ENCODE results near the gene HLTF. TPM values are rescaled to one million over a fixed set of nuclear protein-coding genes. Genes with fewer than 3 reads are reported as not detected.
A peak's percentile ranks its signal among the peaks of the same experiment; 100 is the strongest.

HLTF gene
- total RNA-seq, 3 donors from 2014 or later (not counting 1 experiment from before 2014, with no cell fraction given) = 15.0 to 19.0 (median 18.3) TPM

DNA sequence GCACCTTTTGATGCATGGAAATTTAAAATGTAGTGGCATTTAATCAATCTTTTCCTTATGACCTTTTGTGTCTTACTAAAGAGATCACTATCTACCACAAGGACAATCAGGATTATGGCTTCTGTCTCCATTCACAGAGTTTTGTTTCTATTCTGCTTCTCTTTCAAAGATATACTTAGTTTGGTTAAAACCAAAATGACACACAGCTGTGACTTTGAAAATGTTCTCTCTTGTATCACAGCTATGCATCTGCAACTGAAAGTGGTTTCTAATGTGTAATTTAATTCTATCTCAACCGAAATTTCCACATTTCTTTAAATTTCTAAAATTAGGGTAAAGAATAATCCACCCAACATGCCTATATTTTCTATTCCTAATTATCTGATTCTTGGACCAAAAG is 27.7 kb downstream of the HLTF start:
- Histone ChIP-seq H3K27ac (ENCODE audit: low read length) (no peak overlapping the region), H3K27me3 (ENCODE audit: control insufficient read depth, insufficient read depth, low read length) (no peaks in the 10 kb centered on the region), H3K4me1 (ENCODE audit: control insufficient read depth, insufficient read depth, low read length) (no peaks in the 10 kb centered on the region), H3K36me3 (ENCODE audit: control insufficient read depth, insufficient read depth, low read length) (peaks cover 35% of the 10 kb centered on the region), H3K4me3 (ENCODE audit: low read length) (no peak overlapping the region), H3K9me3 (ENCODE audit: control insufficient read depth, insufficient read depth, low read length) (no peaks in the 10 kb centered on the region)
- H3K9me3 Mint-ChIP-seq = no peaks in the 10 kb centered on the region
- peaks cover 25% of the 10 kb centered on the region for H3K36me3 Mint-ChIP-seq
- TF ChIP-seq, protein P1, sequence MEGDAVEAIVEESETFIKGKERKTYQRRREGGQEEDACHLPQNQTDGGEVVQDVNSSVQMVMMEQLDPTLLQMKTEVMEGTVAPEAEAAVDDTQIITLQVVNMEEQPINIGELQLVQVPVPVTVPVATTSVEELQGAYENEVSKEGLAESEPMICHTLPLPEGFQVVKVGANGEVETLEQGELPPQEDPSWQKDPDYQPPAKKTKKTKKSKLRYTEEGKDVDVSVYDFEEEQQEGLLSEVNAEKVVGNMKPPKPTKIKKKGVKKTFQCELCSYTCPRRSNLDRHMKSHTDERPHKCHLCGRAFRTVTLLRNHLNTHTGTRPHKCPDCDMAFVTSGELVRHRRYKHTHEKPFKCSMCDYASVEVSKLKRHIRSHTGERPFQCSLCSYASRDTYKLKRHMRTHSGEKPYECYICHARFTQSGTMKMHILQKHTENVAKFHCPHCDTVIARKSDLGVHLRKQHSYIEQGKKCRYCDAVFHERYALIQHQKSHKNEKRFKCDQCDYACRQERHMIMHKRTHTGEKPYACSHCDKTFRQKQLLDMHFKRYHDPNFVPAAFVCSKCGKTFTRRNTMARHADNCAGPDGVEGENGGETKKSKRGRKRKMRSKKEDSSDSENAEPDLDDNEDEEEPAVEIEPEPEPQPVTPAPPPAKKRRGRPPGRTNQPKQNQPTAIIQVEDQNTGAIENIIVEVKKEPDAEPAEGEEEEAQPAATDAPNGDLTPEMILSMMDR (IDR thresholded peaks at IDR 0.05) = no peak
- no peaks in the 10 kb centered on the region for H3K4me1 Mint-ChIP-seq
- DNase-seq = no peak
- H3K27me3 Mint-ChIP-seq (ENCODE audit: low read depth in 2 of 2) = no peaks in the 10 kb centered on the region
- H3K27ac Mint-ChIP-seq = no peak overlapping the region
- no peak overlapping the region for H3K4me3 Mint-ChIP-seq
- intact Hi-C loops (cut with micrococcal nuclease) = no loop called here
- no CpG with 5 or more reads among the region's 1 CpG for WGBS (ENCODE audit: insufficient coverage)
- no peak for ATAC-seq

DNA sequence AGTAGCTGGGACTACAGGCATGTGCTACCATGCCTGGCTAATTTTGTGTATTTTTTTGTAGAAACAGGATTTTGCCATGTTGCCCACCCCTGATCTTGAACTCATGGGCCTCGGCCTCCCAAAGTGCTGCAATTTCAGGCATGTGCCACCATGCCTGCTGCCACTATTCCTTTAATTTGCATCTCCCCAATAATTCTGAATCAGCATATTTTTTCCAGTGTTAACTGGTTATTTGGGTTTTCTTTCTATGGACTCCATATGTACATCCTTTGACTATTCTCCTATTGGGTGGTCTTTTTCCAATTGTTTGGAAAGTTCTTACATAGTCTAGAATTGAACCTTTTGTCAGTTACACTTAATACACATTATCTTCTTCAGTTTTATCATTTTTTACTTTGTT is 28.1 kb downstream of the HLTF start:
- Mint-ChIP-seq H3K4me1 (no peaks in the 10 kb centered on the region), H3K36me3 (peaks cover 28% of the 10 kb centered on the region), H3K4me3 (no peak overlapping the region), H3K27ac (no peak overlapping the region), H3K9me3 (no peaks in the 10 kb centered on the region), H3K27me3 (ENCODE audit: low read depth in 2 of 2) (no peaks in the 10 kb centered on the region)
- no peaks in the 10 kb centered on the region for H3K27me3 ChIP-seq (ENCODE audit: control insufficient read depth, insufficient read depth, low read length)
- H3K36me3 ChIP-seq (ENCODE audit: control insufficient read depth, insufficient read depth, low read length) = peaks cover 36% of the 10 kb centered on the region
- WGBS (ENCODE audit: insufficient coverage) = 100% methylated on average over 1 of the region's 1 CpG
- H3K9me3 ChIP-seq (ENCODE audit: control insufficient read depth, insufficient read depth, low read length) = no peaks in the 10 kb centered on the region
- H3K4me1 ChIP-seq (ENCODE audit: control insufficient read depth, insufficient read depth, low read length) = no peaks in the 10 kb centered on the region
- ATAC-seq (no peak), DNase-seq (no peak)
- no peak overlapping the region for H3K4me3 ChIP-seq (ENCODE audit: low read length)
- TF ChIP-seq, protein P1 (IDR thresholded peaks at IDR 0.05) = no peak
- intact Hi-C loops (cut with micrococcal nuclease) = no loop called here
- no peak overlapping the region for H3K27ac ChIP-seq (ENCODE audit: low read length)

DNA sequence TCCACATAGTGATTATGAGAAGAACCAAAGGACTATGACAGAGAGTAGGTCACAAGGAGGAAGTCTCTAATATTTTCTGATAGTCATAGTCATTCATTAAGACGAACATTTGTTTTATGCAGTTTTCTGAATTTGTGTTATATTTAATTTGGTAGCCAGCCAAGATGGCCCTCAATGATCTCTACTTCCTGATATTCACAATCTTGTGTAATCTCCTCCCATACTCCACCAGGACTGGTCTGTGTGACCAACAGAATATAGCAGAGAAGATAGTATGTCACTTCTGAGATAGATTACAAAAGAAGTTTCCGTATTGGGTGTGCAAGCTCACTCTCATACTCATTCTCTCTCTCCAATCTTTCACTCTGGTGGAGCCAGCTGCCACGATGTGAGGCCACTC is 30.8 kb downstream of the HLTF start:
- DNase-seq = no peak
- TF ChIP-seq, protein P1 (IDR thresholded peaks at IDR 0.05) = no peak
- Histone ChIP-seq H3K27ac (ENCODE audit: low read length) (no peak overlapping the region), H3K4me1 (ENCODE audit: control insufficient read depth, insufficient read depth, low read length) (no peaks in the 10 kb centered on the region), H3K4me3 (ENCODE audit: low read length) (no peak overlapping the region), H3K27me3 (ENCODE audit: control insufficient read depth, insufficient read depth, low read length) (no peaks in the 10 kb centered on the region), H3K9me3 (ENCODE audit: control insufficient read depth, insufficient read depth, low read length) (no peaks in the 10 kb centered on the region), H3K36me3 (ENCODE audit: control insufficient read depth, insufficient read depth, low read length) (peaks cover 24% of the 10 kb centered on the region)
- H3K9me3 Mint-ChIP-seq = peaks cover 0 to 2% of the 10 kb centered on the region in 2 donors
- peaks cover 40% of the 10 kb centered on the region for H3K36me3 Mint-ChIP-seq
- WGBS (ENCODE audit: insufficient coverage) = 96% methylated on average over 2 of the region's 3 CpGs
- no peak for ATAC-seq
- intact Hi-C loops (cut with micrococcal nuclease) = no loop called here
- H3K27me3 Mint-ChIP-seq (ENCODE audit: low read depth in 2 of 2) = no peaks in the 10 kb centered on the region
- no peak overlapping the region for H3K27ac Mint-ChIP-seq
- H3K4me3 Mint-ChIP-seq = no peak overlapping the region
- H3K4me1 Mint-ChIP-seq = no peaks in the 10 kb centered on the region

DNA sequence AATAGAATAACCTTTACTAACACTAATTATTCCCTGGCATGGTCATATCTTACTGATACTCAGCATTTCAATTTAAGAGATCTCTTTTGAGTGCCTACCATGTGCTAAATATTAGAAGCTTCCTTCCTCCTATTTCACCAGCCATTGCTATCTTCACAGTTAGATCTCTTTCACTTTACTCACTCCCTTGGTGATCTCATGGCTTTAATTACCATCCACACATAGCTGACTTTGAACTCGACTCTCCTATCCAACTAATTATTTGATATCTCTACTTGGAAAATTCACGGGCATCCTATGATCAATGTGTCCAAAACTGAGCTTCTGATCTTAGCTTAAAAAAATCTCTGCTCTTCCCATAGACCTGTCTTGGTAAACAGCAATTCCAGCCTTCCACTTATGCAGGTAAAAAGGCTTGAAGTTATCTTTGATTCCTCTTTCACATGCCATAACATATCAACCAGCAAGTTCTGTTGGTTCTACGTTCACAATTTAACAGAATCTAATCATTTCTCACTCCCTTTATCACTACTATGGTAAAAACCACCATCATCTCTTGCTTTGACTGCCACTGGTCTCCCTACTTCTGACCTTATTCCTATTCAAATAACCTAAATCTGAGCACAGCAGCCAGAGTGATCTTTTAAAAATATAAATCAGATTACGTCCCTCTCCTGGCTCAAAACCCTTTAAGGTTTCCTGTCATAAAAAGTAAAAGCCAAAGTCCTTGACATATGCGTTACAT is 41.8 kb downstream of the HLTF start:
- peaks cover 15% of the 10 kb centered on the region for H3K36me3 Mint-ChIP-seq

More for the DNA sequence above, 41.8 kb downstream of the HLTF start:
- DNase-seq = no peak
- TF ChIP-seq, protein P1 (IDR thresholded peaks at IDR 0.05) = no peak
- Mint-ChIP-seq H3K27me3 (ENCODE audit: low read depth in 2 of 2) (no peaks in the 10 kb centered on the region), H3K27ac (peak overlapping the region in 1 of 2 donors; percentile 33), H3K9me3 (no peaks in the 10 kb centered on the region), H3K4me1 (peaks cover 19 to 24% of the 10 kb centered on the region in 2 donors), H3K4me3 (no peak overlapping the region)
- H3K36me3 ChIP-seq (ENCODE audit: control insufficient read depth, insufficient read depth, low read length) = peaks cover 12% of the 10 kb centered on the region
- H3K9me3 ChIP-seq (ENCODE audit: control insufficient read depth, insufficient read depth, low read length) = no peaks in the 10 kb centered on the region
- ATAC-seq = no peak
- WGBS (ENCODE audit: insufficient coverage) = 87% methylated on average over 5 of the region's 5 CpGs
- no peak overlapping the region for H3K27ac ChIP-seq (ENCODE audit: low read length)
- no peak overlapping the region for H3K4me3 ChIP-seq (ENCODE audit: low read length)
- no peaks in the 10 kb centered on the region for H3K4me1 ChIP-seq (ENCODE audit: control insufficient read depth, insufficient read depth, low read length)
- no peaks in the 10 kb centered on the region for H3K27me3 ChIP-seq (ENCODE audit: control insufficient read depth, insufficient read depth, low read length)
- intact Hi-C loops (cut with micrococcal nuclease) = no loop called here
